WTC11 (cell line): ENCODE results near the gene PLEKHH2.

Experiments used
- CBFB ChIP-seq: sonication (generic); formaldehyde crosslinking; IDR thresholded peaks from 2 replicates; pipeline ENCODE4 v1.8.1; 2022; ENCODE audit warnings: mild to moderate bottlenecking, low read depth, missing genetic modification reagents
- FOXP1 ChIP-seq: sonication (generic); formaldehyde crosslinking; IDR thresholded peaks from 2 replicates; pipeline ENCODE4 v1.8.0; 2022; ENCODE audit warnings: missing genetic modification reagents, mild to moderate bottlenecking, moderate library complexity, borderline replicate concordance
- IRF2 ChIP-seq: sonication (generic); formaldehyde crosslinking; IDR thresholded peaks from 2 replicates; pipeline ENCODE4 v1.8.0; 2022; ENCODE audit warnings: low read depth, missing genetic modification reagents, borderline replicate concordance
- NFYB ChIP-seq: sonication (generic); formaldehyde crosslinking; conservative IDR thresholded peaks from 2 replicates; pipeline ENCODE4 v1.8.0; 2022; ENCODE audit warnings: low read depth, missing genetic modification reagents
- NR1H2 ChIP-seq: sonication (generic); formaldehyde crosslinking; IDR thresholded peaks from 2 replicates; pipeline ENCODE4 v1.9.0; 2021; ENCODE audit warnings: mild to moderate bottlenecking, moderate library complexity, missing genetic modification reagents
- ZBTB21 ChIP-seq: sonication (generic); formaldehyde crosslinking; IDR thresholded peaks from 2 replicates; pipeline ENCODE4 v1.8.1; 2023; ENCODE audit warnings: mild to moderate bottlenecking, missing genetic modification reagents, borderline replicate concordance
- ZNF425 ChIP-seq: fragments of 250-450 bp; sonication (Bioruptor Pico); conservative IDR thresholded peaks from 2 replicates; pipeline ENCODE4 v1.9.0; 2021; ENCODE audit warnings: mild to moderate bottlenecking
- TF ChIP-seq, protein P1 (sequence below): fragments of 200-600 bp; IDR thresholded peaks from 2 replicates; pipeline ENCODE4 v1.8.0; 2022; ENCODE audit warnings: antibody characterized with exemption
- TF ChIP-seq, protein P2 (sequence below): fragments of 250-450 bp; sonication (Bioruptor Pico); IDR thresholded peaks from 2 replicates; pipeline ENCODE4 v1.8.0; 2021; ENCODE audit warnings: mild to moderate bottlenecking
- TF ChIP-seq, protein P3 (sequence below): sonication (generic); formaldehyde crosslinking; IDR thresholded peaks from 2 replicates; pipeline ENCODE4 v1.8.0; 2022; ENCODE audit warnings: mild to moderate bottlenecking, missing genetic modification reagents

DNA sequence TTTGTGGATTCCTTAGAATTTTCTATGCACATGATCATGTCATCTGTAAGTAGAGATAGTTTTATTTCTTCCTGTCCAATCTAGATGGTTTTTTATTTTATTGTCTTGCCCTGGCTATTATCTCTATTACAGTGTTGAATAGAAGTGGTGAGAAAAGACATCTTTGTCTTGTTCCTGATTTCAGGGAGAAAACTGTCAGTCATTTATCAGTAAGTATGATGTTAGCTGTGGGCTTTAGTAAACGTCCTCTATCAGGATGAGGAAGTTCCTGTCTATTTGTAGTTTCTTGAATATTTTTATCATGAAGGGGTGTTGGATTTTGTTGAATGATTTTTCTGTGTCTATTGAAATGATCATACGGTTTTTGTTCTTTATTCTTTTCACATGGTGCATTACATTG is 5.3 kb downstream of the PLEKHH2 start:
- no peak for TF ChIP-seq ZNF425 (CRISPR knock-in tag)
- no peak for TF ChIP-seq IRF2
- no peak for TF ChIP-seq ZBTB21 (CRISPR knock-in tag)
- no peak for TF ChIP-seq NFYB (CRISPR knock-in tag)
- TF ChIP-seq, protein P1, sequence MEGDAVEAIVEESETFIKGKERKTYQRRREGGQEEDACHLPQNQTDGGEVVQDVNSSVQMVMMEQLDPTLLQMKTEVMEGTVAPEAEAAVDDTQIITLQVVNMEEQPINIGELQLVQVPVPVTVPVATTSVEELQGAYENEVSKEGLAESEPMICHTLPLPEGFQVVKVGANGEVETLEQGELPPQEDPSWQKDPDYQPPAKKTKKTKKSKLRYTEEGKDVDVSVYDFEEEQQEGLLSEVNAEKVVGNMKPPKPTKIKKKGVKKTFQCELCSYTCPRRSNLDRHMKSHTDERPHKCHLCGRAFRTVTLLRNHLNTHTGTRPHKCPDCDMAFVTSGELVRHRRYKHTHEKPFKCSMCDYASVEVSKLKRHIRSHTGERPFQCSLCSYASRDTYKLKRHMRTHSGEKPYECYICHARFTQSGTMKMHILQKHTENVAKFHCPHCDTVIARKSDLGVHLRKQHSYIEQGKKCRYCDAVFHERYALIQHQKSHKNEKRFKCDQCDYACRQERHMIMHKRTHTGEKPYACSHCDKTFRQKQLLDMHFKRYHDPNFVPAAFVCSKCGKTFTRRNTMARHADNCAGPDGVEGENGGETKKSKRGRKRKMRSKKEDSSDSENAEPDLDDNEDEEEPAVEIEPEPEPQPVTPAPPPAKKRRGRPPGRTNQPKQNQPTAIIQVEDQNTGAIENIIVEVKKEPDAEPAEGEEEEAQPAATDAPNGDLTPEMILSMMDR, result no peak
- no peak for TF ChIP-seq CBFB (CRISPR knock-in tag)
- TF ChIP-seq, protein P2, sequence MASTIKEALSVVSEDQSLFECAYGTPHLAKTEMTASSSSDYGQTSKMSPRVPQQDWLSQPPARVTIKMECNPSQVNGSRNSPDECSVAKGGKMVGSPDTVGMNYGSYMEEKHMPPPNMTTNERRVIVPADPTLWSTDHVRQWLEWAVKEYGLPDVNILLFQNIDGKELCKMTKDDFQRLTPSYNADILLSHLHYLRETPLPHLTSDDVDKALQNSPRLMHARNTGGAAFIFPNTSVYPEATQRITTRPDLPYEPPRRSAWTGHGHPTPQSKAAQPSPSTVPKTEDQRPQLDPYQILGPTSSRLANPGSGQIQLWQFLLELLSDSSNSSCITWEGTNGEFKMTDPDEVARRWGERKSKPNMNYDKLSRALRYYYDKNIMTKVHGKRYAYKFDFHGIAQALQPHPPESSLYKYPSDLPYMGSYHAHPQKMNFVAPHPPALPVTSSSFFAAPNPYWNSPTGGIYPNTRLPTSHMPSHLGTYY (CRISPR knock-in tag), result no peak
- TF ChIP-seq FOXP1 (CRISPR knock-in tag), result no peak
- no peak for TF ChIP-seq NR1H2
- TF ChIP-seq, protein P3, sequence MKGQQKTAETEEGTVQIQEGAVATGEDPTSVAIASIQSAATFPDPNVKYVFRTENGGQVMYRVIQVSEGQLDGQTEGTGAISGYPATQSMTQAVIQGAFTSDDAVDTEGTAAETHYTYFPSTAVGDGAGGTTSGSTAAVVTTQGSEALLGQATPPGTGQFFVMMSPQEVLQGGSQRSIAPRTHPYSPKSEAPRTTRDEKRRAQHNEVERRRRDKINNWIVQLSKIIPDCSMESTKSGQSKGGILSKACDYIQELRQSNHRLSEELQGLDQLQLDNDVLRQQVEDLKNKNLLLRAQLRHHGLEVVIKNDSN (CRISPR knock-in tag), result no peak
